GM23248 (cell line): ENCODE data around the gene RBMS3.

Experiments
- EZH2 ChIP-seq: fragments of 200-600 bp; sonication (generic); IDR thresholded peaks from 2 replicates; pipeline ENCODE4 v1.6.1; 2018; ENCODE audit warnings: antibody characterized with exemption, mild to moderate bottlenecking; ENCODE audit not compliant: insufficient read depth, poor library complexity, severe bottlenecking
- EZH2phosphoT487 ChIP-seq: fragments of 200-600 bp; sonication (generic); IDR thresholded peaks from 2 replicates; pipeline ENCODE4 v1.6.1; 2018; ENCODE audit warnings: antibody characterized with exemption, moderate library complexity, mild to moderate bottlenecking, low read depth; ENCODE audit not compliant: insufficient read depth

GRCh38 chr3:29896856-29897255 lies 616.0 kb downstream of the RBMS3 start:
- TF ChIP-seq EZH2 (no peak), EZH2phosphoT487 (no peak)
